WTC11 (cell line): ENCODE measurements around the gene ATP13A5. TPM values are rescaled to one million over a fixed set of nuclear protein-coding genes. Genes with fewer than 3 reads are reported as not detected.

Experiments
- ATAC-seq: fragments of 200-7000 bp; cut with Tn5 transposase; 2 replicates; pipeline ENCODE4 v1.10.0; 2021; ENCODE audit warnings: mild to moderate bottlenecking, moderate library complexity
- CTCF ChIA-PET: fragments of 300-600 bp; sonication (Branson Sonifier 250); formaldehyde crosslinking; loops from one replicate; lab custom pipeline; 2021; ENCODE audit warnings: antibody characterized with exemption; lab: Charles Lee
- POLR2A ChIA-PET: fragments of 350-600 bp; sonication (Branson Sonifier 250); formaldehyde crosslinking; loops from one replicate; lab custom pipeline; 2021; ENCODE audit warnings: antibody characterized with exemption; lab: Charles Lee
- DNase-seq: peaks from one replicate; pipeline ENCODE4 v3.0.0; 2021; ENCODE audit warnings: low spot score
- H3K27ac Mint-ChIP-seq: 2 replicates; pipeline ENCODE4 v1.8.0; 2021; ENCODE audit warnings: mixed read lengths
- H3K27me3 Mint-ChIP-seq: 2 replicates; pipeline ENCODE4 v1.8.0; 2021; ENCODE audit warnings: low read depth, mild to moderate bottlenecking, moderate library complexity, mixed read lengths
- H3K36me3 Mint-ChIP-seq: 2 replicates; pipeline ENCODE4 v1.8.0; 2021; ENCODE audit warnings: mixed read lengths
- H3K4me1 Mint-ChIP-seq: 2 replicates; pipeline ENCODE4 v1.8.0; 2022; ENCODE audit warnings: mixed read lengths
- H3K4me3 Mint-ChIP-seq: 2 replicates; pipeline ENCODE4 v1.8.0; 2021; ENCODE audit warnings: mild to moderate bottlenecking, moderate library complexity, mixed read lengths
- H3K9me3 Mint-ChIP-seq: 2 replicates; pipeline ENCODE4 v1.8.0; 2021; ENCODE audit warnings: mixed read lengths
- E2F1 ChIP-seq: sonication (generic); formaldehyde crosslinking; IDR thresholded peaks from 2 replicates; pipeline ENCODE4 v1.8.0; 2022; ENCODE audit warnings: mild to moderate bottlenecking, missing genetic modification reagents
- EMX1 ChIP-seq: fragments of 250-450 bp; sonication (Bioruptor Pico); IDR thresholded peaks from 2 replicates; pipeline ENCODE4 v1.8.0; 2021; ENCODE audit warnings: mild to moderate bottlenecking
- ETV6 ChIP-seq: sonication (generic); formaldehyde crosslinking; IDR thresholded peaks from 2 replicates; pipeline ENCODE4 v1.8.1; 2022; ENCODE audit warnings: mild to moderate bottlenecking, missing genetic modification reagents
- FOXK1 ChIP-seq: sonication (generic); formaldehyde crosslinking; IDR thresholded peaks from 2 replicates; pipeline ENCODE4 v1.8.0; 2022; ENCODE audit warnings: mild to moderate bottlenecking, moderate library complexity, missing genetic modification reagents
- FOXP4 ChIP-seq: sonication (generic); formaldehyde crosslinking; IDR thresholded peaks from 2 replicates; pipeline ENCODE4 v1.8.0; 2022; ENCODE audit warnings: mild to moderate bottlenecking, missing genetic modification reagents
- JUN ChIP-seq: sonication (generic); formaldehyde crosslinking; IDR thresholded peaks from 2 replicates; pipeline ENCODE4 v1.8.0; 2023; ENCODE audit warnings: mild to moderate bottlenecking, missing genetic modification reagents
- NFE2L1 ChIP-seq: sonication (generic); formaldehyde crosslinking; IDR thresholded peaks from 2 replicates; pipeline ENCODE4 v1.8.1; 2023; ENCODE audit warnings: missing genetic modification reagents
- NFYB ChIP-seq: sonication (generic); formaldehyde crosslinking; conservative IDR thresholded peaks from 2 replicates; pipeline ENCODE4 v1.8.0; 2022; ENCODE audit warnings: low read depth, missing genetic modification reagents
- NR3C1 ChIP-seq: sonication (generic); formaldehyde crosslinking; conservative IDR thresholded peaks from 2 replicates; pipeline ENCODE4 v1.8.1; 2023; ENCODE audit warnings: low read depth, mild to moderate bottlenecking, missing genetic modification reagents
- OVOL2 ChIP-seq: fragments of 250-450 bp; sonication (Bioruptor Pico); IDR thresholded peaks from 2 replicates; pipeline ENCODE4 v1.9.0; 2021; ENCODE audit warnings: mild to moderate bottlenecking, borderline replicate concordance
- STAT6 ChIP-seq: sonication (generic); formaldehyde crosslinking; conservative IDR thresholded peaks from 2 replicates; pipeline ENCODE4 v1.8.1; 2023; ENCODE audit warnings: mild to moderate bottlenecking, low read depth, missing genetic modification reagents, moderate library complexity
- TP53 ChIP-seq: sonication (generic); formaldehyde crosslinking; IDR thresholded peaks from 2 replicates; pipeline ENCODE4 v1.8.1; 2023; ENCODE audit warnings: mild to moderate bottlenecking, missing genetic modification reagents
- USF1 ChIP-seq: sonication (generic); formaldehyde crosslinking; IDR thresholded peaks from 2 replicates; pipeline ENCODE4 v1.8.0; 2022; ENCODE audit warnings: mild to moderate bottlenecking, missing genetic modification reagents
- USF2 ChIP-seq: sonication (generic); formaldehyde crosslinking; IDR thresholded peaks from 2 replicates; pipeline ENCODE4 v1.8.1; 2023; ENCODE audit warnings: mild to moderate bottlenecking, missing genetic modification reagents, moderate library complexity
- ZBTB43 ChIP-seq: sonication (generic); formaldehyde crosslinking; IDR thresholded peaks from 2 replicates; pipeline ENCODE4 v1.8.1; 2023; ENCODE audit warnings: mild to moderate bottlenecking, missing genetic modification reagents
- ZNF121 ChIP-seq: sonication (generic); formaldehyde crosslinking; IDR thresholded peaks from 2 replicates; pipeline ENCODE4 v1.8.0; 2023; ENCODE audit warnings: missing genetic modification reagents
- ZNF219 ChIP-seq: sonication (generic); formaldehyde crosslinking; IDR thresholded peaks from 2 replicates; pipeline ENCODE4 v1.8.0; 2023; ENCODE audit warnings: missing genetic modification reagents, mild to moderate bottlenecking, borderline replicate concordance
- ZNF317 ChIP-seq: sonication (generic); formaldehyde crosslinking; IDR thresholded peaks from 2 replicates; pipeline ENCODE4 v1.8.1; 2023; ENCODE audit warnings: low read depth, mild to moderate bottlenecking, moderate library complexity, missing genetic modification reagents, borderline replicate concordance
- ZNF416 ChIP-seq: fragments of 250-450 bp; sonication (Bioruptor Pico); IDR thresholded peaks from 2 replicates; pipeline ENCODE4 v1.9.0; 2021; ENCODE audit warnings: mild to moderate bottlenecking, inconsistent platforms
- ZNF512 ChIP-seq: sonication (generic); formaldehyde crosslinking; IDR thresholded peaks from 2 replicates; pipeline ENCODE4 v1.8.1; 2022; ENCODE audit warnings: missing genetic modification reagents, borderline replicate concordance
- ZSCAN18 ChIP-seq: fragments of 250-450 bp; sonication (Bioruptor Pico); IDR thresholded peaks from 2 replicates; pipeline ENCODE4 v2.1.2; 2022; ENCODE audit warnings: mild to moderate bottlenecking, moderate library complexity
- total RNA-seq: library from RNA; stranded (reverse); gene quantifications from 3 replicates; pipeline ENCODE4 v1.2.3, GENCODE V29; 2021

ATP13A5 gene
- total RNA-seq, 1 experiment from 2014 or later: not detected

- Mint-ChIP-seq H3K4me3 (no peak overlapping the region), H3K27ac (no peak overlapping the region), H3K9me3 (no peaks in the 10 kb centered on the region), H3K4me1 (peaks cover 4% of the 10 kb centered on the region), H3K36me3 (no peaks in the 10 kb centered on the region), H3K27me3 (no peaks in the 10 kb centered on the region)
- ATAC-seq (no peak), DNase-seq (no peak)
- ChIA-PET CTCF (no interaction called here), POLR2A (no interaction called here)
- TF ChIP-seq ZBTB43 (no peak), TP53 (CRISPR knock-in tag) (no peak), NFE2L1 (CRISPR knock-in tag) (no peak), FOXK1 (CRISPR knock-in tag) (no peak), NR3C1 (CRISPR knock-in tag) (no peak), STAT6 (no peak), ZNF512 (CRISPR knock-in tag) (no peak), USF1 (no peak), ZNF121 (CRISPR knock-in tag) (no peak), ZSCAN18 (no peak), ETV6 (CRISPR knock-in tag) (no peak), FOXP4 (CRISPR knock-in tag) (no peak), ZNF317 (CRISPR knock-in tag) (no peak), NFYB (no peak), ZNF219 (CRISPR knock-in tag) (no peak), JUN (CRISPR knock-in tag) (no peak)
Observed at GRCh38 chr3:193317682-193318300, 60.8 kb downstream of the ATP13A5 start.

GRCh38 chr3:193314161-193314560, 64.4 kb downstream of the ATP13A5 start:
- Mint-ChIP-seq H3K27me3 (no peaks in the 10 kb centered on the region), H3K4me3 (no peak overlapping the region), H3K36me3 (no peaks in the 10 kb centered on the region), H3K27ac (no peak overlapping the region), H3K4me1 (peaks cover 11% of the 10 kb centered on the region), H3K9me3 (no peaks in the 10 kb centered on the region)
- CTCF ChIA-PET: no interaction called here
- POLR2A ChIA-PET: no interaction called here
- no peak for DNase-seq
- peak; percentile 78 for ATAC-seq
- no peak for TF ChIP-seq USF2 (CRISPR knock-in tag)
- TF ChIP-seq STAT6: no peak
- TF ChIP-seq E2F1 (CRISPR knock-in tag): no peak
- no peak for TF ChIP-seq EMX1 (CRISPR knock-in tag)
- no peak for TF ChIP-seq ZNF416
- TF ChIP-seq OVOL2 (CRISPR knock-in tag): no peak
